ENCODE measurements around the gene SSX7. TPM values are rescaled to one million over a fixed set of nuclear protein-coding genes. Genes with fewer than 3 reads are reported as not detected.

SSX7 gene
- total RNA-seq, 3 donors from 2014 or later: not detected

DNA sequence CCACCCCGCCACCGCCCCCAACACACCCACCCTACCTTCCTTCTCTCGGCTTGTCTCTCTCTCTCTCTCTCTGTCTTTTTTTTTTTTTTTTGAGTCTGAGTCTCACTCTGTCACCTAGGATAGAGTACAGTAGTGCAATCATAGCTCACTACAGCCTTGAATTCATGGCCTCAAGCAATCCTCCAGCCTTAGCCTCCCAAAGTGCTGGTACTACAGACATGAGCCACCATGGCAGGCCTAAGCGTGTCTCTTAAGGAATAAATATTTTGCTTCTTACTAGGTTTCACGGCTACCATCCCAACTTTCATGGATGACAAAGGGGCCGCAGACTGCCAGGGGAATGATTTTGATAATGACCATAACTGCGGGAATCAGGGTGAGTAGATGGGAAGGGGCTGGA, 55.8 kb downstream of the SSX7 start:
- Histone ChIP-seq H3K4me1 (ENCODE audit: low read depth) (no peaks in the 10 kb centered on the region), H3K9me3 (no peaks in the 10 kb centered on the region), H3K4me3 (no peak overlapping the region), H3K36me3 (ENCODE audit: low read depth) (no peaks in the 10 kb centered on the region)
- no peak for TF ChIP-seq CTCF (IDR thresholded peaks at IDR 0.05)
- DNase-seq (no peak), ATAC-seq (no peak)
- intact Hi-C loops (cut with DNase I, micrococcal nuclease): no loop called here

DNA sequence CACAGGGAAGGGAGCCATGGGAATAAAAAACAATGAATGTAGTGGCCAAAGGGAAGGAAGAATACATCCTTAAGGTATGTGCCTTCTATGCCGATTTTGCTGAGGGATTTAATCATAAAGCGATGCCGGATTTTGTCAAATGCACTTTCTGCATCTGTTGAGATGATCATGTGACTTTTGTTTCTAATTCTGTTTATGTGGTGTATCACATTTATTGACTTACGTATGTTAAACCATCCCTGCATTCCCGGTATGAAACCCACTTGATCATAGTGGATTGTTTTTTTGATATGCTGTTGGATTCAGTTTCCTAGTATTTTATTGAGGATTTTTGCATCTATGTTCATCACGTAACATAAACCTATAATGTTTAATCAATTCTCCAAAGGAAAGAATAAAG, 60.0 kb downstream of the SSX7 start:
- Histone ChIP-seq H3K36me3 (ENCODE audit: low read depth) (no peaks in the 10 kb centered on the region), H3K9me3 (no peaks in the 10 kb centered on the region), H3K4me3 (no peak overlapping the region), H3K4me1 (ENCODE audit: low read depth) (no peaks in the 10 kb centered on the region)
- intact Hi-C loops (cut with DNase I, micrococcal nuclease): no loop called here
- TF ChIP-seq CTCF (IDR thresholded peaks at IDR 0.05): no peak
- DNase-seq (no peak), ATAC-seq (no peak)

Other genes with a start within 250 kb of the SSX7 start
- not detected for gene XAGE1A, start 159.1 kb downstream of the SSX7 start, total RNA-seq
- not detected for gene XAGE1B, start 137.8 kb downstream of the SSX7 start, total RNA-seq
- gene SSX2, start 52.3 kb upstream of the SSX7 start, total RNA-seq: not detected
- not detected for gene SSX2B, start 96.4 kb upstream of the SSX7 start, total RNA-seq
- not detected for gene SPANXN5, start 142.5 kb upstream of the SSX7 start, total RNA-seq
- gene XAGE5, start 156.4 kb upstream of the SSX7 start, total RNA-seq: not detected
- gene XAGE3, start 213.2 kb upstream of the SSX7 start, total RNA-seq: not detected
- gene FAM156B, start 242.4 kb upstream of the SSX7 start, total RNA-seq: 10 to 100 TPM; 11.7 to 17.0 (median 15.6) TPM